Choroid plexus epithelial cell (primary cell): ENCODE measurements around the gene CAPN9.

Experiments
- DNase-seq: peaks from one replicate; pipeline ENCODE4 v3.0.0-alpha.2; 2010; ENCODE audit warnings: low read depth
- H3K4me3 ChIP-seq: 2 replicates; pipeline ENCODE4 v1.5.1; 2011; ENCODE audit warnings: low read depth, mild to moderate bottlenecking, control low read depth, low read length, moderate library complexity
- TF ChIP-seq, protein P1 (sequence below): conservative IDR thresholded peaks from 2 replicates; pipeline ENCODE4 v1.5.1; 2011; ENCODE audit warnings: low read depth, mild to moderate bottlenecking, control low read depth, inconsistent platforms, low read length, moderate library complexity

Gene CAPN9

DNA sequence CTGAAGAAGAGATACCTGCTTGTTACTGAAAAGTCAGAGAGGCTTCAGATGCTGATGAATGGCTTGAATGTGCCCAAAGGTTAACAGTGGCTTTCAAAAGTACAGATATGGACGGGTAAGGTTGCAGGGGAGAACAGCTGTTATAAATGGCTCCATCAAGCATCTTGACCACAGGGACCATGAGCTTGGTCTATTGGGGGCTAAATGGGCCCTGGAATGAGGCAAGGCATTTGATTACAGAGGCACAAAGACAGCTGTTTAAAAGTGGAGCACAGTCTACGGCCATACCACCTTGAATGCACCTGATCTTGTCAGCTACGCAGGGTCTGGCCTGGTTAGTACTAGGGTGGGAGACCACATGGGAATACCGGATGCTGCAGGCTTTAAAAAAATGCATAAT, 72.8 kb downstream of the CAPN9 start:
- no peak overlapping the region for H3K4me3 ChIP-seq
- TF ChIP-seq, protein P1, sequence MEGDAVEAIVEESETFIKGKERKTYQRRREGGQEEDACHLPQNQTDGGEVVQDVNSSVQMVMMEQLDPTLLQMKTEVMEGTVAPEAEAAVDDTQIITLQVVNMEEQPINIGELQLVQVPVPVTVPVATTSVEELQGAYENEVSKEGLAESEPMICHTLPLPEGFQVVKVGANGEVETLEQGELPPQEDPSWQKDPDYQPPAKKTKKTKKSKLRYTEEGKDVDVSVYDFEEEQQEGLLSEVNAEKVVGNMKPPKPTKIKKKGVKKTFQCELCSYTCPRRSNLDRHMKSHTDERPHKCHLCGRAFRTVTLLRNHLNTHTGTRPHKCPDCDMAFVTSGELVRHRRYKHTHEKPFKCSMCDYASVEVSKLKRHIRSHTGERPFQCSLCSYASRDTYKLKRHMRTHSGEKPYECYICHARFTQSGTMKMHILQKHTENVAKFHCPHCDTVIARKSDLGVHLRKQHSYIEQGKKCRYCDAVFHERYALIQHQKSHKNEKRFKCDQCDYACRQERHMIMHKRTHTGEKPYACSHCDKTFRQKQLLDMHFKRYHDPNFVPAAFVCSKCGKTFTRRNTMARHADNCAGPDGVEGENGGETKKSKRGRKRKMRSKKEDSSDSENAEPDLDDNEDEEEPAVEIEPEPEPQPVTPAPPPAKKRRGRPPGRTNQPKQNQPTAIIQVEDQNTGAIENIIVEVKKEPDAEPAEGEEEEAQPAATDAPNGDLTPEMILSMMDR = no peak
- no peak for DNase-seq

DNA sequence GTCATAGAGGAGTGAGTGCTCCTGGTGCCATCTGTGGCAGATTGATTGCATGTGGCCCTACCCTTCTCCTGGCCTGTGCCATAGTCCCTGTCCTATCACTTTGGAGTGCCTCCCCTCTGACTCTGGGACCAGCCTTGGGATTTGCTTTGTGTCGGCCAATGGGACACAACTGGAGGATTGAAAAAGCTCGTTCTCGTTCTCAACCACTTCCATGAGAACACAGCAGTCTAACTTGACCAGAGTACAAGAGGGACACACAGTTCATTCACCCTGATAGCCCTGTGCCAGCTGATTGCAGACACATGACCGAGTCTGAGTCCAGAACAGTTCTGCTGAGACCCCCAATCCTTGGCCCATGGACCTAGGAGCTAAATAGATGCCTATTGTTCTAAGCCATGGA, 73.4 kb downstream of the CAPN9 start:
- TF ChIP-seq, protein P1 = no peak

DNA sequence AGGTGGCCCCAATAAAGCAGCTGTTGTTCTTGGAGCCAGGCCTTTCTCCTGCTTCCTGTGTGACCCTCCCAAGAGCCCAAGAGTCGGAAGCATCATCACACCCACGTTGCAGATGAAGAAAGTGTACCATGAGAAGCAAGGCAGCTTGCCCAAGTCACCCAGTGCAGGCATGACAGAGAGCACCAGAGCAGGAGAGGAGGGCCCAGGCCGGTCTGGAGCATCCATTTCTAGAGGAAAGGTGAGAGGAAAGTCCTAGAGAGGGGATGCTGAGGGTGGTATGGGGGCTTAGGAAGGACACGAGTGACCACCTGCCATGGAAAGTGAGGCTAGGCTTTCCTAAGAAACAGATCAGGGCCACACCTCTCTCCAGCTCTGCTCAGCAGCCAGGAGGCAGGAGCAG, 74.2 kb downstream of the CAPN9 start:
- H3K4me3 ChIP-seq = no peak overlapping the region
- DNase-seq = no peak
- TF ChIP-seq, protein P1 = no peak

More for the DNA sequence above, 73.4 kb downstream of the CAPN9 start:
- H3K4me3 ChIP-seq = no peak overlapping the region
- DNase-seq = no peak

DNA sequence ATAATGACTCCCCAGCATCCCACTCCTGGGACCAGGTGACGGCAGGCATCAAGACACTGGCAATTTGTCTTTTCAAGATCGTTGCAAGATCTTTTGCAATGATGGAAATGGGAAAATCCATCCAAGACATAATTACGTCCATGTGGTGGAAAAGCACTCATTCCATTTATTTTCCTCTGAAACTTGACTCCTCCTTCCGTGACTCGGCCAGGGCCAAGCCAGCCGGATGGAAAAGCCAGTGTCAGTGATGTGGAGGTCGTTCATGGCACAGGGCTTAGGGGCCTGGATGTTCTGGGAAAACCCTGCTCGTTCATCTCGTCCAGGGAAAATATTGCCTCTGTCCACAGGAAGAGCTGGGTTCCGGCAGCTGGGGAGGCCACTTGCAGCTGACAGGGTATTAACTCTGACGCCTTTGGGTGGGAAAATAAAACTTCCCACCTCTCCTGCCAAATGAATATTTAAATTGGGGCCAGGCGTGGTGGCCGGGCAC, 74.9 kb downstream of the CAPN9 start:
- TF ChIP-seq, protein P1 = no peak
- no peak overlapping the region for H3K4me3 ChIP-seq
- DNase-seq = no peak

DNA sequence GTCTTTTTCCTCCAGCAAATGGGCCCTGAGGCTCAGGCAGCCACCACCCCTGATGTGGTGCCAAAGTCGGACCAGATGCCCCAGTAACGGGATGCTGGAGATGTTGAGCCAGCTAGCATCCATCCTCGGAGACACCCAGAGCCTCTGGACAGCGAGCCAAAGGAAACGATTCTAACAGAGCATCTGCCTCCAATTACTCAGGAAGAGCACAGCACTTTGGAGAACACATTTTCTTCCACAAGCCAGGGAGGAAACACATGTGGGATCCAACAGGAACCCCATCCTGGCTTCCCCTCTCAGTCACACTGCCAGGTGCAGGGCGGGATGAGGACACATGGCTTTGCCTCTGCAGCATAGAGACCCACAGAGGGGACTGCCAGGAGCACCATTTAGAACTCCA, 76.2 kb downstream of the CAPN9 start:
- TF ChIP-seq, protein P1 = no peak
- DNase-seq = no peak

DNA sequence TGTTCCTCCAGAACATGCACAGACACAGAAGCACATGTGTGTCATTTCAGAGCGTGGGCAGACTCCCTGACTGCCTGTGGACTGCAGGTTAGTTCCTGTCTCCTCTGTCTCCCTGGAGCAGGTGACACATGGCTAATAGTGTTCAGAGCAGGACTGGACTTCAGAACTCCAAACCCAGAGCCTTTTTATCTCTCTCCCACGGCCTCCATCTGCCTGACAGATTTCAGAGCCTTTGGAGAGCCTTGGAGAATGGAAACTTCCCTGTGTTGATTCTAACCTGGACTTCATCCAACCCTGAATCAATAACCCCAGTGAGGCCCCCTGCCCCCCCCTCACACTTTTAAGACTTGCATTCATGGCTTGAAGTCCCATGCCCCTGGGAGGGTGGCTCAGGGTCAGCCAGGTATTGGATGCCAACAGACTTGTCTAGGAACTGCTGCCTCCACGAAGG, 76.8 kb downstream of the CAPN9 start:
- TF ChIP-seq, protein P1 = no peak

More for the DNA sequence above, 76.2 kb downstream of the CAPN9 start:
- H3K4me3 ChIP-seq = no peak overlapping the region

DNA sequence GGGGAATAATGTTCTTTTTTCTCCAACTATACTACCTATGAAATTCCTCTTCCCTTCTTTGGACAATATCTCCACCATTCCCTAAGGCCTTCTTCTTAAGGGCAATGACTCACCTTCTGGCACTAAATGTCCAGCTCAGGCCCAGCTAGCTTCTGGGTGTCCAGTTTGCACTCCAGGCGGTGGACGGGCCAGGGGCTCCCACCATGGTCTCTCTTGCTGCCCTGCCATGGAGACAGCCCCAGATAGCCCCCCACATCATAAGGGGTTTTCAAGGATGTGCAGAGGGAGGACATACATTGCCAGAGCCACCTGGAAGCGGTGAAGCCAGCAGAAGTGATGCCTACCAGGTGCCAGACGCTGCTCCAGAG, 77.3 kb downstream of the CAPN9 start:
- TF ChIP-seq, protein P1 = no peak
- H3K4me3 ChIP-seq = no peak overlapping the region
- DNase-seq = no peak

More for the DNA sequence above, 76.8 kb downstream of the CAPN9 start:
- DNase-seq = no peak
- no peak overlapping the region for H3K4me3 ChIP-seq
